Measurements from ENCODE around the gene OXLD1. TPM values are rescaled to one million over a fixed set of nuclear protein-coding genes. Genes with fewer than 3 reads are reported as not detected.
A peak's percentile ranks its signal among the peaks of the same experiment; 100 is the strongest.
"Not testable (repeated sequence)": the region's sequence is repeated elsewhere in the genome, so short reads cannot be mapped to it uniquely, and the experiment has no call there.

OXLD1 gene
- total and polyA plus RNA-seq, 4 donors: 14.0 to 59.3 (median 22.4) TPM

DNA sequence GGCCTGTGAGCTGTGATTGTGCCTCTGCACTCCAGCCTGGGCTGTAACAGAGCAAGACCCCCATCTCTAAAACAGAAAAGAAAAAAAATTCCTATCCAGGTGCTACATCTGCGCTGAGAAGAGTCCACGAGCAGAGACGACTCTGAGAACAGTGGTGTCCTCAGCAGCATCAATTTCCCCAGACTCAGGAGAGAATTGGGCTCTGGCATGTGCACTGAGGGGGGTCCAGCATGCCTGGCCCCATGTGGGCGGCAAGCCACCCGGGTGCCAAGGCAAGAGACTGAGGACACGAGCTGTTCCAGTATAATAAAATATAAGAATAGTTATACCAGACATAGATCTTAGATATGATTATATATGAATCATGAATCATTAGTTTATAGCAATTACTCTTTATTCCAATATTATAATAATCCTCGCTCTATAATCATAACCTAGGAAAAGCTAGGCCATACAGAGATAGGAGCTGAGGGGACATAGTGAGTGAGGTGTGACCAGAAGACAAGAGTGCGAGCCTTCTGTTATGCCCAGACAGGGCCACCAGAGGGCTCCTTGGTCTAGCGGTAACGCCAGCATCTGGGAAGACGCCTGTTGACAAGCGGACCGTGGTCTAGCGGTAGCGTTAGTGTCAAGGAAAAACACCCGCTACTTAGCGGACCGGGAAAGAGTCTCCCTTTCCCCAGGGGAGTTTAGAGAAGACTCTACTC, 9.3 kb upstream of the OXLD1 start:
- H3K36me3 ChIP-seq (ENCODE audit: control insufficient read depth in 1 of 2, insufficient read depth in 2 of 2, low read length in 1 of 2): not testable (repeated sequence)

DNA sequence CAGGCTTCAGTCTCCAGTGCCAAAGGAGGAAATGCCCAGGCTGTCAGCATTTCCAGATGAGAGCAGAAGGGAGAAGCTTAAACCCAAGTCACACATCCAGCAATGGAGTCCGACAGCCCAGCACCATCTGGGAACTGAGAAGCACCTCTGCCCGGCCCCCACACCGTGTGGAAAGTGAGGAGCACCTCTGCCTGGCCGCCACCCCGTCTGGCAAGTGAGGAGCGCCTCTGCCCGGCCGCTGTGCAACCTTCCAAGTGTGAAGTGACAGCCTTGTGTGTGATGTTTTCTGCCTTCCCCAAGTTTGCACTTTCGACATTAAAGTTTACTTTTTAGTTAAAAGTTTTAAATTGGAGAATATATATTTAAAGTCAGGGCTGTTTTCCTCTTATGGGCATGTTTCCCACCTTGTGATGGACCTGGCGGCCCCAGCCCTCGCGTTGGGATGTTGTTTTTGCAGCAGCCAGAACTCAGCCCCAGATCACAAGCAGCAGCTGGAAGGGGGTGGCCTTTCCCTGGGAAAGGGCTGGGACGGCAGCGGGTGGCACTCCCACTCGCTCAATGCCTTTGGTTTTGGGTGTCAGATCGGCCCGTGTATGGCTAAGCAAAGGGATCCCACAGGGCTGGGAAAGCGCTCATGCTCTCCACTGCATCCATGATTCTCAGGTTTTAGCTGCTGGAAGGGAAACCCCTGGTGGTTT, 7.3 kb upstream of the OXLD1 start:
- no peak for ATAC-seq (ENCODE audit: low FRiP score)
- Histone ChIP-seq H3K27me3 (ENCODE audit: control insufficient read depth in 1 of 2, insufficient read depth in 2 of 2, low read length in 1 of 2) (no peaks in the 10 kb centered on the region), H3K9me3 (ENCODE audit: control insufficient read depth, low read length) (no peaks in the 10 kb centered on the region), H3K4me3 (ENCODE audit: low read length in 2 of 2) (no peak overlapping the region), H3K4me1 (ENCODE audit: control insufficient read depth in 1 of 2, insufficient read depth in 2 of 2, low read length in 2 of 2) (no peaks in the 10 kb centered on the region), H3K36me3 (ENCODE audit: control insufficient read depth in 1 of 2, insufficient read depth in 2 of 2, low read length in 1 of 2) (no peaks in the 10 kb centered on the region), H3K27ac (ENCODE audit: low read depth in 1 of 2, low read length in 2 of 2) (no peak overlapping the region)
- 77 to 78% methylated on average over 18 of the region's 18 CpGs for WGBS, 2 donors
- no peak for DNase-seq
- intact Hi-C loops (cut with DNase I): no loop called here

More for the DNA sequence above, 9.3 kb upstream of the OXLD1 start:
- H3K27me3 ChIP-seq (ENCODE audit: control insufficient read depth in 1 of 2, insufficient read depth in 2 of 2, low read length in 1 of 2); DNase-seq; H3K4me3 ChIP-seq (ENCODE audit: low read length in 2 of 2); H3K9me3 ChIP-seq (ENCODE audit: control insufficient read depth, low read length); H3K4me1 ChIP-seq (ENCODE audit: control insufficient read depth in 1 of 2, insufficient read depth in 2 of 2, low read length in 2 of 2); H3K27ac ChIP-seq (ENCODE audit: low read depth in 1 of 2, low read length in 2 of 2); intact Hi-C loops (cut with DNase I); ATAC-seq (ENCODE audit: low FRiP score): not testable (repeated sequence)
- WGBS, 2 donors: 39% methylated on average over 18 of the region's 18 CpGs

DNA sequence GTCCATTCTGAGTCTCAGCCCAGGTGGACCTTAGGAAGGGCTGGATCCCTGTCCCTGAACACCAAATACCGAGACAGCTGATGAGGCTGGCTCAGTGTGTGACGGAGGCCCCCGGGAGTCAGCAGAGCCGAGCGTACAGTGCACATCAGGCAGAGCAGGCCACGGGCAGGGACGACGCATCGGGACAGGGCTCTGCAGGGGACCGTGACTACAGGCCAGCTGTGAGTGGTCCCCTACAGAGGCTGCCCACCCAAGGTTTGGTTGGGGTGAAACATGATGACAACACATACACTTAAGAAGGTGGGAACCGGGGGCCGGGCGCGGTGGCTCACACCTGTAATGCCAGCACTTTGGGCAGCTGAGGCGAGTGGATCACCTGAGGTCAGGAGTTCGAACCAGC, 6.5 kb upstream of the OXLD1 start:
- intact Hi-C loops (cut with DNase I): no loop called here
- ATAC-seq (ENCODE audit: low FRiP score) (no peak), DNase-seq (no peak)
- H3K4me3 ChIP-seq (ENCODE audit: low read length in 2 of 2): no peak overlapping the region
- 86% methylated on average over 16 of the region's 16 CpGs for WGBS, 2 donors
- H3K4me1 ChIP-seq (ENCODE audit: control insufficient read depth in 1 of 2, insufficient read depth in 2 of 2, low read length in 2 of 2): no peaks in the 10 kb centered on the region
- no peaks in the 10 kb centered on the region for H3K27me3 ChIP-seq (ENCODE audit: control insufficient read depth in 1 of 2, insufficient read depth in 2 of 2, low read length in 1 of 2)
- no peaks in the 10 kb centered on the region for H3K36me3 ChIP-seq (ENCODE audit: control insufficient read depth in 1 of 2, insufficient read depth in 2 of 2, low read length in 1 of 2)
- no peak overlapping the region for H3K27ac ChIP-seq (ENCODE audit: low read depth in 1 of 2, low read length in 2 of 2)
- H3K9me3 ChIP-seq (ENCODE audit: control insufficient read depth, low read length): no peaks in the 10 kb centered on the region

DNA sequence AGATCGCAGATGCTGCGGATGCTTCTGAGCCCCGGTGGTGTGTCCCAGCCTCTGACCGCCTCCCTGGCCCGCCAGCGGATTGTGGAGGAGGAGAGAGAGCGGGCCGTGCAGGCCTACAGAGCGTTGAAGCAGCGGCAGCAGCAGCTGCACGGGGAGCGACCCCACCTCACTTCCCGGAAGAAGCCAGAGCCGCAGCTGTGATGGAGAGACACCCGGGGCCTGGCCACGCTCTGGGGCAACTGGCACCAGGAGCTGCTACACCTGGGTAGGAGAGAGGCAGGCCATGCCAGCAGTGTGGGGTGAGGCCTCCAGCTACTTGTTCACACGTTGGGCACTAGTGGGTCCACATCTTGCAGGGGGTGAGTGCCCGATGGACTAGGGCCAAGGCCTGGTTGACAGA, 6.1 kb upstream of the OXLD1 start:
- Histone ChIP-seq H3K4me1 (ENCODE audit: control insufficient read depth in 1 of 2, insufficient read depth in 2 of 2, low read length in 2 of 2) (no peaks in the 10 kb centered on the region), H3K27ac (ENCODE audit: low read depth in 1 of 2, low read length in 2 of 2) (no peak overlapping the region), H3K4me3 (ENCODE audit: low read length in 2 of 2) (no peak overlapping the region), H3K36me3 (ENCODE audit: control insufficient read depth in 1 of 2, insufficient read depth in 2 of 2, low read length in 1 of 2) (no peaks in the 10 kb centered on the region), H3K27me3 (ENCODE audit: control insufficient read depth in 1 of 2, insufficient read depth in 2 of 2, low read length in 1 of 2) (no peaks in the 10 kb centered on the region), H3K9me3 (ENCODE audit: control insufficient read depth, low read length) (no peaks in the 10 kb centered on the region)
- intact Hi-C loops (cut with DNase I): no loop called here
- no peak for ATAC-seq (ENCODE audit: low FRiP score)
- WGBS, 2 donors: 87% methylated on average over 18 of the region's 18 CpGs
- no peak for DNase-seq

DNA sequence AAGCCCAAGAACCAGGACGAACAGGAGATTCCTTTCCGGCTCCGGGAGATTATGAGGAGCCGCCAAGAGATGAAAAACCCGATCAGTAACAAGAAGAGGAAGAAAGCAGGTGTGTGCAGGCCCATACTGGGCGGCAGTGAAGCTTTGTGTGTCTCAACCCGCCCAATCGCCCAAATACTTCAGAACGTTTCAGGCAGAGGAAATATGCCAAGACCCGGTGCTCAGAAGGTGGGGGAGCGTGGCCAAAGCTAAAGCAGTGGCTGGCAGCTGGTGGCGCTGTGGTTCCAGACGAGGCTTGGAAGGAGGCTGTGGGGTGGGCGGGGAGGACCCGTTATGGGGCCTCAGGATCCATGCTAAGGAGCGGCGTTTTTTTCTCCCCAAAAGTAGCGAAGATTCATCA, 1.3 kb upstream of the OXLD1 start:
- Histone ChIP-seq H3K9me3 (ENCODE audit: control insufficient read depth, low read length) (no peaks in the 10 kb centered on the region), H3K4me1 (ENCODE audit: control insufficient read depth in 1 of 2, insufficient read depth in 2 of 2, low read length in 2 of 2) (no peaks in the 10 kb centered on the region), H3K27me3 (ENCODE audit: control insufficient read depth in 1 of 2, insufficient read depth in 2 of 2, low read length in 1 of 2) (no peaks in the 10 kb centered on the region), H3K27ac (ENCODE audit: low read depth in 1 of 2, low read length in 2 of 2) (no peak overlapping the region), H3K4me3 (ENCODE audit: low read length in 2 of 2) (no peak overlapping the region), H3K36me3 (ENCODE audit: control insufficient read depth in 1 of 2, insufficient read depth in 2 of 2, low read length in 1 of 2) (no peaks in the 10 kb centered on the region)
- DNase-seq: no peak
- no peak for ATAC-seq (ENCODE audit: low FRiP score)
- intact Hi-C loops (cut with DNase I): loop anchor here in 1 of 2 donors (2.0 kb wide), 1 partner anchor 35 kb away; the partner anchor contains the start of gene MRPL12
- 82 to 86% methylated on average over 18 of the region's 18 CpGs for WGBS, 2 donors

DNA sequence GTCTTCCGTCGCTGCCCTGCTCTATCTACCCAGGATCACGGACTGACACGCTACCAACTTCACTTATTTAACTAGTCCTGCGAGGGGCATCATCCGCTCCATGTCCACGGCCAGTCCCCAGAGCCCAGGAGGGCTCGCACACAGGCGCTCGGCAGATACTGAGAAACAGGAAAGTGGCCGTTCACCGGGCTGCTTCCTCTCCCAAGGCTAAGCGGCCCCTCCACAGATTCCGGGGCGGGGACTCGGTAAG, 388 bp downstream of the OXLD1 start:
- Histone ChIP-seq H3K9me3 (ENCODE audit: control insufficient read depth, low read length) (no peaks in the 10 kb centered on the region), H3K27me3 (ENCODE audit: control insufficient read depth in 1 of 2, insufficient read depth in 2 of 2, low read length in 1 of 2) (no peaks in the 10 kb centered on the region), H3K4me1 (ENCODE audit: control insufficient read depth in 1 of 2, insufficient read depth in 2 of 2, low read length in 2 of 2) (no peaks in the 10 kb centered on the region), H3K4me3 (ENCODE audit: low read length in 2 of 2) (peak overlapping the region; percentile 61 to 65), H3K27ac (ENCODE audit: low read depth in 1 of 2, low read length in 2 of 2) (peak overlapping the region in 1 of 2 donors; percentile 50), H3K36me3 (ENCODE audit: control insufficient read depth in 1 of 2, insufficient read depth in 2 of 2, low read length in 1 of 2) (no peaks in the 10 kb centered on the region)
- DNase-seq (no peak), ATAC-seq (ENCODE audit: low FRiP score) (no peak)
- WGBS, 2 donors: 0% methylated on average over 16 of the region's 16 CpGs
- intact Hi-C loops (cut with DNase I): loop anchor here in 1 of 2 donors (1.0 to 2.0 kb wide), 2 partner anchors 29 to 37 kb away; partner anchors contain the start of genes MRPL12, NPLOC4 and TSPAN10

DNA sequence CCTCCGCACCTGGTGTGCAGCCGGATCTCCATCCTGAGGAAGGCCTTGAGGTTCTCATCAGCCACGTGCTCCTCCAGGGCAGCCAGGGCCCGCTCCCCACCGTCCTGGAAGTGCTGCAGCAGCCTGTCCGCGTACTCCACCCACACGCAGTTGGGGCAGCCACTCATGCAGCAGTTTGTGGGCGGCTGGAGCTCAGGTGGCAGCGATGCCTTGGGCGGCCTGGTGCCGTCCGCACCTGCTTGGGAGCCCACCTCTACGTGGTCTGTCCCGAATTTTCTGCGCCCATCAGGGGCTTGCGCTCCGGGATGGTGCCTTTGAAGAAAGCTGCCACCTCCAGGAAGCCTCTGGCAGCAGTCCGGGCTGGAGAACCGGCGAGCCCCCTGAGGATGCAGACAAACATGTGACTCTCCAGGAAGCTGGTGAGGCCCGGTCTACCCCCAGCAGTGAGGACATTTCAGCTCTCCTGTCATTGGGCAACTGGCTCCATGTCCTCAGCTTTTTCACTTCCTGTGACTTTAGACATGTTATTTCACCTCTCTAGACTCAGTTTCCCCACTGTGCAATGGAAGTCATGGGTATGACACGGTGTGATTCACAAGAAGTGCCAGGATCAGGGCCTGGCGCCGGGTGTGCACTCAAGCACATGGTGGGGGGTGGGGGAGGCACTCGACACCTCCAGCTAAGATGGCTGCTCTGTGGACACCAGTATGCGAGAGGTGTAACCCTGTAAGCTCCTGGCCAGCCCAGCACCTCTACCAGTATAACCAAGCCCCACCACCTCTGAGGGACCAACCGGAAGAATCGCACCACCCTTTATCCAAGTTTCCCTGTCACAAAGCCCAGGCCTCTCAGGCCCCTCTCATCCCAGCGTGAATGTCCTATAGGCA, 957 bp downstream of the OXLD1 start:
- no peaks in the 10 kb centered on the region for H3K9me3 ChIP-seq (ENCODE audit: control insufficient read depth, low read length)
- ATAC-seq (ENCODE audit: low FRiP score) (peak; percentile 20), DNase-seq (peak in 1 of 2 donors; percentile 42)
- H3K4me1 ChIP-seq (ENCODE audit: control insufficient read depth in 1 of 2, insufficient read depth in 2 of 2, low read length in 2 of 2): no peaks in the 10 kb centered on the region
- intact Hi-C loops (cut with DNase I): loop anchor here in 1 of 2 donors (1.0 to 2.0 kb wide), 2 partner anchors 28 to 37 kb away; partner anchors contain the start of genes MRPL12, NPLOC4 and TSPAN10
- peak overlapping the region; percentile 61 to 65 for H3K4me3 ChIP-seq (ENCODE audit: low read length in 2 of 2)
- 63 to 66% methylated on average over 30 of the region's 30 CpGs for WGBS, 2 donors
- H3K27me3 ChIP-seq (ENCODE audit: control insufficient read depth in 1 of 2, insufficient read depth in 2 of 2, low read length in 1 of 2): no peaks in the 10 kb centered on the region
- H3K27ac ChIP-seq (ENCODE audit: low read depth in 1 of 2, low read length in 2 of 2): no peak overlapping the region
- H3K36me3 ChIP-seq (ENCODE audit: control insufficient read depth in 1 of 2, insufficient read depth in 2 of 2, low read length in 1 of 2): no peaks in the 10 kb centered on the region

DNA sequence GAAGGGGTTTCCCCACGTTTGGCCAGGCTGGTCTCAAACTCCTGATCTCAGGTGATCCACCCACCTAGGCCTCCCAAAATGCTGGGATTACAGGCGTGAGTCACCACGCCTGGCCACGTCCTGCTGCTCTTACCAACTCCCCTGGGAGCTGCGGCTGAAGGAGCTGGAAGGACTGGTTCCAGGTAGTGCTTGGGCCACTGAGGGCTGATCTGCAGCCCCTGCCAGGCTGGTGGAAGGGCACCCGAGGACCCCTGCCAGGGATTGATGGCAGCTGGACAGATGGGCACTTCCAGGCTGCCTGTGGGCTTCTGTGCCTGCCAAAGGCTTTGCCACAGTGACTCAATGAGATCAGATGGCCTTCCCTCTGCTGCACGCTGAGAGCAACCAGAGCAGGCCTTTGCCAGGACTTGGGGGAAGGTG, 2.3 kb downstream of the OXLD1 start:
- intact Hi-C loops (cut with DNase I): no loop called here
- WGBS, 2 donors: 72 to 83% methylated on average over 7 of the region's 7 CpGs
- no peaks in the 10 kb centered on the region for H3K27me3 ChIP-seq (ENCODE audit: control insufficient read depth in 1 of 2, insufficient read depth in 2 of 2, low read length in 1 of 2)
- no peaks in the 10 kb centered on the region for H3K4me1 ChIP-seq (ENCODE audit: control insufficient read depth in 1 of 2, insufficient read depth in 2 of 2, low read length in 2 of 2)
- no peak overlapping the region for H3K27ac ChIP-seq (ENCODE audit: low read depth in 1 of 2, low read length in 2 of 2)
- no peaks in the 10 kb centered on the region for H3K36me3 ChIP-seq (ENCODE audit: control insufficient read depth in 1 of 2, insufficient read depth in 2 of 2, low read length in 1 of 2)
- no peak overlapping the region for H3K4me3 ChIP-seq (ENCODE audit: low read length in 2 of 2)
- H3K9me3 ChIP-seq (ENCODE audit: control insufficient read depth, low read length): no peaks in the 10 kb centered on the region
- ATAC-seq (ENCODE audit: low FRiP score) (no peak), DNase-seq (no peak)
